Measurements from ENCODE around the gene WDR17. TPM values are rescaled to one million over a fixed set of nuclear protein-coding genes. Genes with fewer than 3 reads are reported as not detected.

The WDR17 gene
- total RNA-seq, result 1.2 and 2.2 TPM in 2 replicates

GRCh38 chr4:176065435-176066291, at the start of gene WDR17:
WDR17 (plus strand) TSS chr4:176065841; CDS start chr4:176111581, 45,740 bp downstream.
- intact Hi-C loops (cut with micrococcal nuclease), result loop anchor here (1.0 to 5.0 kb wide), 2 partner anchors 132 to 256 kb away; partner anchors contain the start of gene SPATA4

- intact Hi-C loops (cut with micrococcal nuclease), result no loop called here
These were observed 49.0 kb upstream of the WDR17 start for GRCh38 chr4:176016601-176017000.

- intact Hi-C loops (cut with micrococcal nuclease), result no loop called here
These were observed 45.1 kb upstream of the WDR17 start for GRCh38 chr4:176020481-176021085.

GRCh38 chr4:176030391-176030790, 35.2 kb upstream of the WDR17 start:
- intact Hi-C loops (cut with micrococcal nuclease), result no loop called here

- intact Hi-C loops (cut with micrococcal nuclease), result no loop called here
These were observed 33.7 kb upstream of the WDR17 start for GRCh38 chr4:176031922-176032321.

- intact Hi-C loops (cut with micrococcal nuclease), result no loop called here
These were observed 33.2 kb upstream of the WDR17 start for GRCh38 chr4:176032454-176032853.

- intact Hi-C loops (cut with micrococcal nuclease), result no loop called here
These were observed 31.1 kb upstream of the WDR17 start for GRCh38 chr4:176034499-176034898.

GRCh38 chr4:176034936-176035335, 30.7 kb upstream of the WDR17 start:
- intact Hi-C loops (cut with micrococcal nuclease), result no loop called here

- intact Hi-C loops (cut with micrococcal nuclease), result no loop called here
These were observed 28.9 kb upstream of the WDR17 start for GRCh38 chr4:176036585-176037205.

- intact Hi-C loops (cut with micrococcal nuclease), result no loop called here
These were observed 26.9 kb upstream of the WDR17 start for GRCh38 chr4:176038789-176039188.

GRCh38 chr4:176042195-176042594, 23.4 kb upstream of the WDR17 start:
- intact Hi-C loops (cut with micrococcal nuclease), result no loop called here

GRCh38 chr4:176043838-176044588, 21.6 kb upstream of the WDR17 start:
- intact Hi-C loops (cut with micrococcal nuclease), result no loop called here

GRCh38 chr4:176044589-176044951, 21.1 kb upstream of the WDR17 start:
- intact Hi-C loops (cut with micrococcal nuclease), result no loop called here

- intact Hi-C loops (cut with micrococcal nuclease), result no loop called here
These were observed 17.0 kb upstream of the WDR17 start for GRCh38 chr4:176048631-176049030.

- intact Hi-C loops (cut with micrococcal nuclease), result no loop called here
These were observed 12.9 kb upstream of the WDR17 start for GRCh38 chr4:176052744-176053143.

- intact Hi-C loops (cut with micrococcal nuclease), result no loop called here
These were observed 11.9 kb upstream of the WDR17 start for GRCh38 chr4:176053785-176054184.

GRCh38 chr4:176054942-176055341, 10.7 kb upstream of the WDR17 start:
- intact Hi-C loops (cut with micrococcal nuclease), result no loop called here

- intact Hi-C loops (cut with micrococcal nuclease), result no loop called here
These were observed 1.9 kb upstream of the WDR17 start for GRCh38 chr4:176063718-176064117.

- intact Hi-C loops (cut with micrococcal nuclease), result no loop called here
These were observed 1.1 kb upstream of the WDR17 start for GRCh38 chr4:176064539-176064938.

GRCh38 chr4:176066757-176067156, 1.1 kb downstream of the WDR17 start:
- intact Hi-C loops (cut with micrococcal nuclease), result loop anchor here (1.0 to 5.0 kb wide), 2 partner anchors 131 to 255 kb away; partner anchors contain the start of gene SPATA4

GRCh38 chr4:176077561-176077960, 11.9 kb downstream of the WDR17 start:
- intact Hi-C loops (cut with micrococcal nuclease), result no loop called here
